GM21423 (cell line): ENCODE data around the gene SPEN.
A peak's percentile ranks its signal among the peaks of the same experiment; 100 is the strongest.

Experiments
- ATAC-seq: cut with Tn5 transposase; IDR thresholded peaks from one replicate; pipeline ENCODE4 v1.9.1; 2021; ENCODE audit warnings: mild to moderate bottlenecking, moderate library complexity; ENCODE audit not compliant: unreplicated experiment

Gene SPEN

GRCh38 chr1:15959424-15959823 lies 111.9 kb downstream of the SPEN start:
- ATAC-seq = no peak

GRCh38 chr1:15959827-15960446 lies 112.4 kb downstream of the SPEN start:
- ATAC-seq = no peak

- no peak for ATAC-seq
Observed at GRCh38 chr1:15960808-15961207, 113.3 kb downstream of the SPEN start.

GRCh38 chr1:15961492-15961891 lies 114.0 kb downstream of the SPEN start:
- no peak for ATAC-seq

GRCh38 chr1:15962176-15962575 lies 114.7 kb downstream of the SPEN start:
- no peak for ATAC-seq

GRCh38 chr1:15962671-15963362 lies 115.3 kb downstream of the SPEN start:
- no peak for ATAC-seq

GRCh38 chr1:15963363-15963967 lies 116.0 kb downstream of the SPEN start:
- ATAC-seq = no peak

- no peak for ATAC-seq
Observed at GRCh38 chr1:15963968-15964648, 116.6 kb downstream of the SPEN start.

- ATAC-seq = no peak
Observed at GRCh38 chr1:15965228-15965767, 117.8 kb downstream of the SPEN start.

GRCh38 chr1:15966081-15966955 lies 118.8 kb downstream of the SPEN start:
- ATAC-seq = peak; percentile 75

- no peak for ATAC-seq
Observed at GRCh38 chr1:15966956-15967344, 119.4 kb downstream of the SPEN start.

GRCh38 chr1:15968172-15968571 lies 120.7 kb downstream of the SPEN start:
- no peak for ATAC-seq

GRCh38 chr1:15969321-15969880 lies 121.9 kb downstream of the SPEN start:
- no peak for ATAC-seq

GRCh38 chr1:15970911-15971310 lies 123.4 kb downstream of the SPEN start:
- no peak for ATAC-seq

GRCh38 chr1:15972409-15972808 lies 124.9 kb downstream of the SPEN start:
- ATAC-seq = no peak

GRCh38 chr1:15973772-15974171 lies 126.3 kb downstream of the SPEN start:
- no peak for ATAC-seq

- no peak for ATAC-seq
Observed at GRCh38 chr1:15974855-15975254, 127.3 kb downstream of the SPEN start.

- ATAC-seq = peak; percentile 59
Observed at GRCh38 chr1:15975358-15975804, 127.9 kb downstream of the SPEN start.

- ATAC-seq = peak; percentile 78
Observed at GRCh38 chr1:15975805-15976680, 128.5 kb downstream of the SPEN start, which contains the start of gene ZBTB17. Gene ZBTB17 (minus strand): TSS chr1:15976101. CDS start chr1:15948495, 27,606 bp downstream.
